Measurements from ENCODE around the gene PPP1R9A. TPM values are rescaled to one million over a fixed set of nuclear protein-coding genes. Genes with fewer than 3 reads are reported as not detected.
A peak's percentile ranks its signal among the peaks of the same experiment; 100 is the strongest.

PPP1R9A gene
- total RNA-seq, 4 donors from 2014 or later = 15.7 to 37.6 (median 27.6) TPM

DNA sequence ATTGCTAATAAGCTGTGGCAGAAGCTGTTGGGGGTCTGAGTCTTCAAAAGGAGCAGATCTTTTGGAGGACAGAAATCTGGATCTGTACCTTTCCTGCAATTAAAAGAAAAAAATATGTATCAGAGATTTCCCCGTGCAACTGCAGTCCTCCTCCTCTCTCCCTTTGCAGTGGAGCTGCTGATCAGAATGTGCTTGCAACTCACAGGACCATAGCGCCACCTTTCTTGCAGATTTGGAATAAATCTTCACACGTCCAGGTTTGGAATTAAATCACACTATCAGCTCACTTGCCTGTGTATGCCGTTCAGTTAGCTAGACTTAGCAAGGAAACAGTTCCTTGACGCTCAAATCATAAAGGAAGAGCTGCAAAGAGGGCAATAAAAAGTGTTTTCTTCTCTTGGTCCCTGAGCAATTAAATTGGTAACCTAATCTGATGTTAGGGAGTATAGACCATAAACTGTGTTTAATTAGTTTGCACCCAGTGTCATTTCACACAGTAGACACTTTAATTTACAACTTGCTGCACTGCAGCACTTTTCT lies 339.5 kb downstream of the PPP1R9A start:
- Histone ChIP-seq H3K27me3 (no peaks in the 10 kb centered on the region), H3K9me3 (no peaks in the 10 kb centered on the region), H3K27ac (no peak overlapping the region), H3K4me1 (peaks cover 0 to 9% (median 0%) of the 10 kb centered on the region in 4 donors), H3K4me3 (peak overlapping the region in 1 of 4 donors; percentile 23), H3K36me3 (no peaks in the 10 kb centered on the region)
- WGBS, 2 donors = 0 to 2% methylated on average over 5 of the region's 5 CpGs
- TF ChIP-seq, protein P1, sequence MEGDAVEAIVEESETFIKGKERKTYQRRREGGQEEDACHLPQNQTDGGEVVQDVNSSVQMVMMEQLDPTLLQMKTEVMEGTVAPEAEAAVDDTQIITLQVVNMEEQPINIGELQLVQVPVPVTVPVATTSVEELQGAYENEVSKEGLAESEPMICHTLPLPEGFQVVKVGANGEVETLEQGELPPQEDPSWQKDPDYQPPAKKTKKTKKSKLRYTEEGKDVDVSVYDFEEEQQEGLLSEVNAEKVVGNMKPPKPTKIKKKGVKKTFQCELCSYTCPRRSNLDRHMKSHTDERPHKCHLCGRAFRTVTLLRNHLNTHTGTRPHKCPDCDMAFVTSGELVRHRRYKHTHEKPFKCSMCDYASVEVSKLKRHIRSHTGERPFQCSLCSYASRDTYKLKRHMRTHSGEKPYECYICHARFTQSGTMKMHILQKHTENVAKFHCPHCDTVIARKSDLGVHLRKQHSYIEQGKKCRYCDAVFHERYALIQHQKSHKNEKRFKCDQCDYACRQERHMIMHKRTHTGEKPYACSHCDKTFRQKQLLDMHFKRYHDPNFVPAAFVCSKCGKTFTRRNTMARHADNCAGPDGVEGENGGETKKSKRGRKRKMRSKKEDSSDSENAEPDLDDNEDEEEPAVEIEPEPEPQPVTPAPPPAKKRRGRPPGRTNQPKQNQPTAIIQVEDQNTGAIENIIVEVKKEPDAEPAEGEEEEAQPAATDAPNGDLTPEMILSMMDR (IDR thresholded peaks at IDR 0.05) = peak; percentile 50 to 80 (median 69)
- no peak for TF ChIP-seq POLR2A (IDR thresholded peaks at IDR 0.05)
- peak in 1 of 2 donors; percentile 65 for DNase-seq (ENCODE audit: low spot score in 2 of 2)

DNA sequence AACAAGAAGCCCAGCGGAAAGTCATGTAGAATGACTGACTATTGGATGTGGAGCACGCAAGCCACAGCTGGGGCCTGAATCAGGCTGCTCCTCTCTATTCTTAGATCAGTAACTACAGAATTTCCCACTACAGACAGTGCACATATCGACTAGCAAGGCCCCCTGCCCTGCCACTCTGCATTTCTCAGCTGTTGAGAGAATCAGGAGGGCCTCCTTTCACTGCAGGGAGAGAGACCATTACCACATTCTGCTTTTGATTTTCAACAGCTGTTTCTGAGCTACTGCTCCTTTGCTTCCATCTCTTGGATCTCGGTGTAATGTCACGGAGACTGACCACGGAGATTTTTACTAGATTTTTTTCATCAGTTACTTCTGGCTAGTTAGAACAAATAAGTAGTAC lies 343.2 kb downstream of the PPP1R9A start:
- H3K27ac ChIP-seq = no peak overlapping the region
- H3K4me1 ChIP-seq = peaks cover 0 to 9% (median 0%) of the 10 kb centered on the region in 4 donors
- TF ChIP-seq EP300 (IDR thresholded peaks at IDR 0.05) (no peak), POLR2A (IDR thresholded peaks at IDR 0.05) (no peak)
- TF ChIP-seq, protein P1 (IDR thresholded peaks at IDR 0.05) = no peak
- DNase-seq (ENCODE audit: low spot score in 2 of 2) = no peak
- peaks cover 0 to 4% (median 0%) of the 10 kb centered on the region in 3 donors for H3K36me3 ChIP-seq
- no peak overlapping the region for H3K4me3 ChIP-seq
- no peaks in the 10 kb centered on the region for H3K9me3 ChIP-seq
- WGBS, 2 donors = 79 to 83% methylated on average over 6 of the region's 6 CpGs
- H3K27me3 ChIP-seq = no peaks in the 10 kb centered on the region

DNA sequence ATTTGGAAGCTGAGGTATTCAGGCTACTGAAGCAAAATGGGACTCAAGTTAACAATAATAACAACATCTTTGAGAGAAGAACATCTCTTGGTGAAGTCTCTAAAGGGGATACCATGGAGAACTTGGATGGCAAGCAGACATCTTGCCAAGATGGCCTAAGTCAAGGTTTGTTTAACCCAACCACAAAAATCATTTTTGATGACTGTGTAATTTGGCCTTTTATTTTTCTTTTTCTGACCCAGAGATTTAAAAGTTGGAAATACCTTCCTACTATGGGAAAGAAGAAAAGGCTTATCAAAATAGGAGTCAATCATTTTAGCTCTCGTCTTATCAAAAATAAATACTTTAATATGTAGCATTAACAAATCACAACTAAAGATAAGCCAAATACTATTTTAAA lies 344.6 kb downstream of the PPP1R9A start:
- Histone ChIP-seq H3K9me3 (no peaks in the 10 kb centered on the region), H3K4me1 (peaks cover 0 to 2% (median 0%) of the 10 kb centered on the region in 4 donors), H3K27me3 (no peaks in the 10 kb centered on the region), H3K27ac (no peak overlapping the region), H3K36me3 (peaks cover 0 to 4% (median 0%) of the 10 kb centered on the region in 3 donors), H3K4me3 (no peak overlapping the region)
- no peak for DNase-seq (ENCODE audit: low spot score in 2 of 2)
- TF ChIP-seq POLR2A (IDR thresholded peaks at IDR 0.05) (no peak), EP300 (IDR thresholded peaks at IDR 0.05) (no peak)
- TF ChIP-seq, protein P1 (IDR thresholded peaks at IDR 0.05) = no peak
- WGBS, 2 donors = 90 to 95% methylated on average over 1 of the region's 1 CpG

DNA sequence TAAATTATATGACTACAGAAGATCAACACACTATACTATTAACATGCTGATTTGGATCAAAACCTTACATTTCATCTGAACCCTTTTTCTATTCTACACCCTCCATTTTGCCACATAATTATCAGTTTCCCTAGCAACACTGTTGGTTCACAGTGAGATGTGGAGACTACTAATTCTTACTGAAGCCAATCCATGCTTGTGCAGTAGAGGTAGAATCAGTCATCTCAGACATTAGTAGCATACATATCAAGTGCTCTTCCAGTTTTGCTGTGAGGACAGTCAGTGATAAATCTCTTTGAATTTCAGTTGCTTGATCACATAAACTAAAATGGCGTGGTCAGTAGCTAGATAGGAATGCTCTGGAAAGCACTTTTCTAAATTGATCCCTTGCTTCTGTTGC lies 346.6 kb downstream of the PPP1R9A start:
- Histone ChIP-seq H3K27me3 (no peaks in the 10 kb centered on the region), H3K36me3 (peaks cover 0 to 4% (median 0%) of the 10 kb centered on the region in 3 donors), H3K4me1 (no peaks in the 10 kb centered on the region), H3K9me3 (no peaks in the 10 kb centered on the region), H3K27ac (no peak overlapping the region), H3K4me3 (no peak overlapping the region)
- WGBS, 2 donors = 96 to 97% methylated on average over 1 of the region's 1 CpG
- no peak for TF ChIP-seq EP300 (IDR thresholded peaks at IDR 0.05)
- TF ChIP-seq POLR2A (IDR thresholded peaks at IDR 0.05) = no peak
- TF ChIP-seq, protein P1 (IDR thresholded peaks at IDR 0.05) = no peak
- DNase-seq (ENCODE audit: low spot score in 2 of 2) = no peak

DNA sequence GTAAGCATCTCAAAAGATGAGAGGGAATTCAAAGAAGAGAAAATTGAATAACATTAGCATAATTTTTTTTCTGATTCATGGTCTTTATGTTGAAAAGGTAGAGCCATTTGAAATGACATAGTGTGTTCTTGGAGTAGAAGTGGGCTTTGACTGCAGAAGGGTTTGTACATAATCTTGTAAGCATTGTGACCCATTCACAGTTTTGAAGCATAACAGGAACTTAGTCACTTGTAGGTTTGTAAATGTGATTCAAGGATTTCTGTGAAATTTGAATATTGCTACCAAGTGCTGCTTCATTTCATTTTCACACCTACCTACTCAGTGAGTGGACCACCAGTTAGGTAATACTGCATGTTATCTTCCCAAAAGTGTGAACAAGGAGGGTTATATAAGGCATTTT lies 348.3 kb downstream of the PPP1R9A start:
- no peaks in the 10 kb centered on the region for H3K4me1 ChIP-seq
- no peaks in the 10 kb centered on the region for H3K9me3 ChIP-seq
- TF ChIP-seq, protein P1 (IDR thresholded peaks at IDR 0.05) = no peak
- TF ChIP-seq EP300 (IDR thresholded peaks at IDR 0.05) (no peak), POLR2A (IDR thresholded peaks at IDR 0.05) (no peak)
- no peaks in the 10 kb centered on the region for H3K27me3 ChIP-seq
- H3K36me3 ChIP-seq = peaks cover 0 to 4% (median 0%) of the 10 kb centered on the region in 3 donors
- H3K27ac ChIP-seq = no peak overlapping the region
- no peak for DNase-seq (ENCODE audit: low spot score in 2 of 2)
- no peak overlapping the region for H3K4me3 ChIP-seq

Data from tibial nerve (tissue), 4 donors.